Vagina (tissue), 2 donors: ENCODE data around the gene WDFY3.

Experiments used
- CTCF ChIP-seq, 3 experiments: fragments of 450-650 bp in 2 of 3; fragments of 200-600 bp in 1 of 3; sonication (generic) in 1 of 3; IDR thresholded peaks; one replicate each; pipeline ENCODE4 v1.5.1; 2017 to 2019; ENCODE audit warnings: antibody characterized with exemption in 3 of 3, mild to moderate bottlenecking in 2 of 3, moderate library complexity in 2 of 3
- POLR2A ChIP-seq, 2 donors: fragments of 450-650 bp; IDR thresholded peaks; one replicate each; pipeline ENCODE4 v1.6.1; 2017; ENCODE audit warnings: antibody characterized with exemption in 2 of 2, mild to moderate bottlenecking in 2 of 2, moderate library complexity in 2 of 2
- POLR2AphosphoS5 ChIP-seq, 2 donors: sonication (generic); formaldehyde crosslinking; IDR thresholded peaks; one replicate each; pipeline ENCODE4 v1.9.0; 2017; ENCODE audit warnings: antibody characterized with exemption in 2 of 2, mild to moderate bottlenecking in 2 of 2, low read depth in 1 of 2; ENCODE audit not compliant: insufficient read depth in 1 of 2

- TF ChIP-seq CTCF (IDR thresholded peaks at IDR 0.05): no peak
- TF ChIP-seq POLR2AphosphoS5 (IDR thresholded peaks at IDR 0.05; ENCODE audit: insufficient read depth in 1 of 2, low read depth in 1 of 2): peak in 1 of 2 donors; percentile 92
- TF ChIP-seq POLR2A (IDR thresholded peaks at IDR 0.05): no peak
Observed at GRCh38 chr4:84952004-84952403, 14.5 kb downstream of the WDFY3 start.
